Activated CD4-positive, alpha-beta T cell treated with anti-CD3 and anti-CD28 coated beads, Interleukin-2, amount 50 U/mL, for 48 hours (primary cell): Measurements from ENCODE around the gene SLC6A18.

Experiments used
- DNase-seq, 2 experiments: peaks; one replicate each; pipeline ENCODE4 v3.0.0-alpha.2; 2020

Gene SLC6A18

DNA sequence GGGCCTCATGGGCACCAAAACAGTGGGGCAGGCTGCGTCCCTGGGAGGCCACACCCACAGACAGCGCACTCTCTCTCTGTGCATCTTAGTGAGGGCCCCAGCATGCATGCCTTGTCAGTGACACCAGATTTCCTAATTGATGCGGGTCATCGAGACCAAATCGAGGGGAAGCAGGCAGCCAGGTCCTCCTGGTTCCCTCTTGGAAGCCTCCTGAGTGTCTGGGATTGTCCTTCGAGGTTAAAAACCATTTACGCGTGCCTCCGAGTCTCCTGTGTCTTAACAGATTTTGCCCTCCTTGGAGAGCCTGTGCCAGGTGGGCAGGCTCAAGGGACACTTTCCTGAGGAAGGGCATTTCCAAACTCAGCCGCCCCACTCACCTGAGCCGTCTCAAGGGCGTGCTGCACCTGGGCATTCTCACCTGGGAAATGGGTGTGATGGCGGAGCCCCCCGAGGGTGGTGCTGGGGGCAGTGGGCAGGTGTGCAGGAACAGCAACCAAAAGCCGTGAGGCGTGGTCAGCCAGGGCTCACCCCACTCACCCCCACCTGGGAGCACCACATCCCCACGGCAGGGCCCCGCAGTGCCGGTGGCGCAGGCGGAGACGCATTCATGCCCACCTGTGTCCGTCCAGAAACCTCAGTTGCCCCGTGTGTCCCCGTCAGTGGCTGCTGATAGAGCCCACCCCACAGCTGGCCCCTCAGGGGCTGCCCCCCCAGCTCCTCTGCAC lies 21.1 kb upstream of the SLC6A18 start:
- DNase-seq: no peak

DNA sequence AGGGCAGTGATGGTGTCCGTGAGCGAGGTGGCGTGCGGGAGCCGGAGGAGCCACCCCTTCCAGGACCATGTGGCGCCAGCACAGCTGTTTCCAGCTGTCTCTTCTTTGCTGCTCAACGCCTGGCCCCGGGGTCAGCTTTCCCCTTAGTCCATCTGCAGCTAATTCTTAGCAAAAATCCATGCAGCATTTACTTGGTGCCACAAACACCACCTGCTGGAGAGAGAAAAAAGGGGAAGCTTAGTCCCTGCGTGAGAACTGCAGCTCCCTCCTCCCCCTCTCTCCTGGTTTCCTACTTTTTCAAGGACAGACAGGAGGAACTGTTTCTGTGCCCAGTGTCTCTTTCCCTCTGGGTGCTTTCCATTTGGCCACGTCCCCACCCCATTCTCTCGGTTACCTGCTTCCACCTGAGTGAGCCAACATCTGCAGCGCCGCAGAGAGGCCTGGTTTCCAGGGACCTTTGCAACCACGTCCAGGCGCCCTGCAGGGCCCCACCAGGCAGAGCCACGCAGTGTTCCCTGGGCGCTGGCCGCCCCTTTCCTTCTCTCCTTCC lies 20.4 kb upstream of the SLC6A18 start:
- DNase-seq: no peak

- no peak for DNase-seq
These were observed 19.7 kb upstream of the SLC6A18 start for GRCh38 chr5:1205255-1206180.

DNA sequence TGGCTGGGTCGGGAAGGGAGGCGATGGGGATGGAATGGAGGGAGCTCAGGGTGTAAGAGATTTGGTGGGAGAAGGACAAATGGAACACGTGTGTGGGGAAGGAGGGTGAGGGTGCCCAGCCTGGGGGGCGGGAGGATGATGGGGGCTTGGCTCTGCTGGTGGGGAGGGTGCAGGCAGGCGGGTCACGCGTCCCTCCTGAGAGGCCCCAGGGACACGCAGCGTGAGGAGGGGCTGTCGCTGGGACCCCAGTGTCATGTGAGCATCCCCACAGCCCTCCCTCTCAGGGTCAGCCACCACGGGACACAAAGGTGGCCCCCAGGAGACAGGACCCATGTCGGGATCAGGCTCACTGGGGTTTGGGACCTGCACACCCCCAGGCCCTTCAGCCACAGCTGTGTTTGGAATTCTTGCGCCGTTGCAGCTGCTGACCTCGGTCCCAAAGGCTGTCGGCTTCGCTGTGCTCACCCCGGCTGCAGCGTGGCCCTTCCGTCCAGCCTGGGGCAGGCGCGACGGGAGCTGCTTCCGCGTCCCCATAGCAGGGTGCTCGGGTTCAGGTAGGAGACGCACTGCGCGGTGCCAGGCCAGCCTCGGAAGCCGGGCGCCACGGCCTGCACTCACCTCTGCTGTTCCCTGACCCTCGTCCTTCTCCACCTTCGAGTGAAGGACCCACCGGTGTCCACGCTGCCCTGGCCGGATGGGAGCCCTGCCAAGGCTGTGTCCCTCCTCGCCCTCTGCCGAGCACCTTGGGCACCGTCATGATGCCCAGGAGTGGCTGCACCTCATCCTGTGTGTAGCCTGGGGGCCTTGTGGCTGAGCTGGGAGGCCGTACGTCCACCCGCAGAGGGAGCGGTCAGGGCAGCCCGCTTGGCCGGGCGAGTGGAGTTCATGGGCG lies 18.4 kb upstream of the SLC6A18 start:
- no peak for DNase-seq

GRCh38 chr5:1207555-1207954 lies 17.6 kb upstream of the SLC6A18 start:
- DNase-seq: no peak

DNA sequence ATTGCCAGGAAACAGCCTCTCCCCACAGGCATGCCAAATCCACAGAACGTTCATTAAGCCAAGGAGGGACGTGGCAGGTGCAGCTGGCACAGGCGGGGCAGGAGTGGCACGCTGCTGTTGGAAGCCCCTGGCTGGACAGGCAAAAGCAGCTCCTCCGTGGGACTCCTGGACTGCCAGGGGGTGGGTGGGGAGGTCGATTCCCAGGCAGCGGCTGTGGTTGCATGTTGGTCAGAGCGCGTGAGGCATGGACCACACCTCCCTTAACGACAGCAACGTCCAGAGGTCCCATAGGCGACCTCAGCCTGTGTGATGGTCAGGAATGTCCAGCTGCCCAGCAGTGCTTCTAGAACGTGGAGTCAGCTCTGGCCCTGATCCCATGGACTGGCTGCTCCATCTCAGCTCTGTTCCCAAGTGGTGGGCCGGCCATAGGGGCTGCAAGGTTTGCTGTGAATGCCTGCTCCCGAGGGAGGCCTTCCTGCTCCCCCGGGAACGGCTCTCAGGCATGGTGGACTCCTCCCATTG lies 16.9 kb upstream of the SLC6A18 start:
- no peak for DNase-seq

GRCh38 chr5:1208743-1209488 lies 16.3 kb upstream of the SLC6A18 start:
- DNase-seq: no peak

DNA sequence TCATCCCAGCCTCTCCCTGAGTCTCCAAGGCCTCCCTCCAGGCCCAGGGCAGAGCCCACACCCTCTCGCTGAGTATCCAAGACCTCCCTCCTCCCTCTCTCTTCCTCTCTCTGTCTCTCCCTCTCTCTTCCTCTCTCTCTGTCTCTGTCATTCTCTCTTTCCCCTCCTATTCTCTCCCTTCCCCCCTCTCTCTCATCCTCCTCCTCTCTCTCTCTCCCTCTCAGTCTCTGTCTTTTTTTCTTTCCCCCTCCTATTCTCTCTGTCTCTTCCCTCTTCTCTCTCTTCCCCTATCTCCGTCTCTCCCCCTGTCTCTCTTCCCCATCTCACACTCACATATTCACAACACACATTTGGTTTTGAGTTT lies 15.7 kb upstream of the SLC6A18 start:
- DNase-seq: no peak

GRCh38 chr5:1209896-1210776 lies 15.0 kb upstream of the SLC6A18 start:
- DNase-seq: no peak

DNA sequence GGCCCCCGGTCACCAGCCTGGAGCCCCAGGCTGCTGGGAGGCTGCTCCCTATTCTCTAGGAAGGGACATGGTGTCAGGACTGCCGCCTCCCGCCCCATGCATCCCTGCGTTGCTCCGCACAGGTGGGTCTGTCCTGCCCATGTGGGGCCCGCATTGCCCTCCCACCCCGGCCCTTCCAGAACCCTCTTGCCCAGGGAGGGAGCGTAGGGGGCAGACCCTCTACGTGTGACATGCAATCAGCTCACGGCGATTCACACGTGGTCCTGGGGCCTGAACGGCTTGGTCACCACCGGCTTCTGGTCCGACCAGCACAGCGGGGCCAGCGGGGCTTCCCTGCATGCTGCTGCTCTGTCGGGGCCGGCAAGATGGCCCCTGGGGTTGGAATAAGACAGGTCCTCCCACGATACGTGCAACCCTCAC lies 14.3 kb upstream of the SLC6A18 start:
- DNase-seq: no peak

- no peak for DNase-seq
These were observed 13.5 kb upstream of the SLC6A18 start for GRCh38 chr5:1211701-1212100.

DNA sequence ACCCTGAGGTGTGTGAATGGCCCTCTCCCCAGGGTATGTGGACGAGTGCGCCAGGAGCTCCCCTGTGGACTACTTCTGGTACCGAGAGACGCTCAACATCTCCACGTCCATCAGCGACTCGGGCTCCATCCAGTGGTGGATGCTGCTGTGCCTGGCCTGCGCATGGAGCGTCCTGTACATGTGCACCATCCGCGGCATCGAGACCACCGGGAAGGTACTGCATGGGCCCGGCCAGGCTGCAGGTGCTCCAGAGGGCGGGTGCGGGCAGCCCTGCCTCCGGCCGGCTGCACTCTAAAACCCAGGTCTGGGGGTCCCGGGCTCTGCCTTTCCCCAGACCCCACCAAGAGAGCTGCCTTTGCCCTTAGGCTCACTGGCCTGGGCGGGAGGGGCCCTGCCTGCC lies 12.9 kb upstream of the SLC6A18 start:
- no peak for DNase-seq

- no peak for DNase-seq
These were observed 12.3 kb upstream of the SLC6A18 start for GRCh38 chr5:1212881-1213280.

DNA sequence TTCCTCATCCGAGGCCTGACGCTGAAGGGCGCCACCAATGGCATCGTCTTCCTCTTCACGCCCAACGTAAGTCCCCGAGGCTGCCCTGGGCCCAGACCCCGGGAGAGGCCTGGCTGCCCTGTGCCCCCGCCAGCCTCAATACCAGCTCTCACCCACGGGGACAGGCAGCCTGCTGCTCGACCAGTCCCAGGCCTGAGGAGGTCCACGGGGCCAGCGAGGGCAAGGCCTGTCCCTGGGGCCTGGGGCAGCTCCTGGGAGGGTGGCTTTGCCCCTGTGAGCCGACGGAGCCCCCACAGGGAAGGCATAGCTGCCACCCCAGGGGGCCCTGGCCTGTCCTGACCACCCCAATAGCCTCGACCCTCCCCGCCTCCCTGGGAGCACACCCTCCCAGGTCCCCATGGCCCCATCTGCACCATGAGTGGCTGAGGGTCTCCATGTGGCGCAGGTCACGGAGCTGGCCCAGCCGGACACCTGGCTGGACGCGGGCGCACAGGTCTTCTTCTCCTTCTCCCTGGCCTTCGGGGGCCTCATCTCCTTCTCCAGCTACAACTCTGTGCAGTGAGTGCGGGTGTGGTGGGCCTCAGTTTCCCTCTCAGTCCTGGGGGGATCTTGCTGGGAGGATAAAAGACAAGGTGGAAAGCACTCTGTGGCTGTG lies 11.5 kb upstream of the SLC6A18 start:
- no peak for DNase-seq

DNA sequence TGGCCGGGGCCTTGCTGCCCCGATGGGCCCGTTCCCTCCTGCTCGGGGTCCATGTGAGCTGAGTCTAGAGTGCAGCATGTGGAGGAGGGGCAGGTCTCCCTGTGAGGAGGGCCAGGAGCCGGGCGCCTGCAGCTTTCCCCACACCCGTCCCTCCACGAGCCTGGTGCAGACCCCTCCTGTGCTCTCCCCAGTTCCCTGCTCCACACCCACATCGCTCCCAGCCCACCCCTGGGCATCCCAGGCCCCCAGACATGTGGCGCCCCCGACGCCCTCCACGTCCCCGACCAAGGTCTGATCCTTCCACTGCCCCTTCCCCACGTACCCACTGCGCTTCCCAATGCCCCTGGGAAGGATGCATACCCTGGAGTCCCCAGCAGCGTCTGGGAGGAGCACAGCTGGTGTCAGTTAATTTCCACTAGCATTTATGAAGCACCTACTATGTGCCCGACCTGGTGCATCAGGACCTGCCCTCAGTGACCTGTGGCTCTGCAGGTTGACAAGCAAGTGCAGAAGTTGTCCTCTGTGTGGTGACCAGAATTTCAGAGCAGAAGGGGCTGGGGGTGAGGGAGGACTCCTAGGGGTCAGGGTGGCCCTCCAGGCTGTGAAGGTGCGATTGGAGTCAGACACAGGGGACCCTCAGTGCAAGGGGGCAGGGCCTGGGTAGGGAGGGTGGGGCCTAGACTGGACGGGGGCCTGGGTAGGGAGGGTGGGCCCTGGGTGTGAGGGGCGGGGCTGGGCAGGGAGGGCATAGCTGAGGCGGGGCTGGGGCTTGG lies 10.8 kb upstream of the SLC6A18 start:
- no peak for DNase-seq

GRCh38 chr5:1214936-1215220 lies 10.3 kb upstream of the SLC6A18 start:
- DNase-seq: no peak

GRCh38 chr5:1215320-1216096 lies 9.7 kb upstream of the SLC6A18 start:
- no peak for DNase-seq

- no peak for DNase-seq
These were observed 8.8 kb upstream of the SLC6A18 start for GRCh38 chr5:1216211-1216917.
